CD4-positive, alpha-beta T cell treated with Interleukin-2 at 100 ng/mL for 4 hours (primary cell): ENCODE results near the gene USP9Y.
"Not testable (repeated sequence)": the region's sequence is repeated elsewhere in the genome, so short reads cannot be mapped to it uniquely, and the experiment has no call there.

Experiments used
- DNase-seq: peaks from one replicate; pipeline ENCODE4 v3.0.0-alpha.2; 2020; ENCODE audit warnings: low spot score

USP9Y gene, protein sequence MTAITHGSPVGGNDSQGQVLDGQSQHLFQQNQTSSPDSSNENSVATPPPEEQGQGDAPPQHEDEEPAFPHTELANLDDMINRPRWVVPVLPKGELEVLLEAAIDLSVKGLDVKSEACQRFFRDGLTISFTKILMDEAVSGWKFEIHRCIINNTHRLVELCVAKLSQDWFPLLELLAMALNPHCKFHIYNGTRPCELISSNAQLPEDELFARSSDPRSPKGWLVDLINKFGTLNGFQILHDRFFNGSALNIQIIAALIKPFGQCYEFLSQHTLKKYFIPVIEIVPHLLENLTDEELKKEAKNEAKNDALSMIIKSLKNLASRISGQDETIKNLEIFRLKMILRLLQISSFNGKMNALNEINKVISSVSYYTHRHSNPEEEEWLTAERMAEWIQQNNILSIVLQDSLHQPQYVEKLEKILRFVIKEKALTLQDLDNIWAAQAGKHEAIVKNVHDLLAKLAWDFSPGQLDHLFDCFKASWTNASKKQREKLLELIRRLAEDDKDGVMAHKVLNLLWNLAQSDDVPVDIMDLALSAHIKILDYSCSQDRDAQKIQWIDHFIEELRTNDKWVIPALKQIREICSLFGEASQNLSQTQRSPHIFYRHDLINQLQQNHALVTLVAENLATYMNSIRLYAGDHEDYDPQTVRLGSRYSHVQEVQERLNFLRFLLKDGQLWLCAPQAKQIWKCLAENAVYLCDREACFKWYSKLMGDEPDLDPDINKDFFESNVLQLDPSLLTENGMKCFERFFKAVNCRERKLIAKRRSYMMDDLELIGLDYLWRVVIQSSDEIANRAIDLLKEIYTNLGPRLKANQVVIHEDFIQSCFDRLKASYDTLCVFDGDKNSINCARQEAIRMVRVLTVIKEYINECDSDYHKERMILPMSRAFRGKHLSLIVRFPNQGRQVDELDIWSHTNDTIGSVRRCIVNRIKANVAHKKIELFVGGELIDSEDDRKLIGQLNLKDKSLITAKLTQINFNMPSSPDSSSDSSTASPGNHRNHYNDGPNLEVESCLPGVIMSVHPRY (N-terminal part only)

GRCh38 chrY:12701181-12701695 is at the start of gene USP9Y:
Gene USP9Y (plus strand): TSS chrY:12701231. CDS start chrY:12709448, 8,217 bp downstream.
- no peak for DNase-seq

DNA sequence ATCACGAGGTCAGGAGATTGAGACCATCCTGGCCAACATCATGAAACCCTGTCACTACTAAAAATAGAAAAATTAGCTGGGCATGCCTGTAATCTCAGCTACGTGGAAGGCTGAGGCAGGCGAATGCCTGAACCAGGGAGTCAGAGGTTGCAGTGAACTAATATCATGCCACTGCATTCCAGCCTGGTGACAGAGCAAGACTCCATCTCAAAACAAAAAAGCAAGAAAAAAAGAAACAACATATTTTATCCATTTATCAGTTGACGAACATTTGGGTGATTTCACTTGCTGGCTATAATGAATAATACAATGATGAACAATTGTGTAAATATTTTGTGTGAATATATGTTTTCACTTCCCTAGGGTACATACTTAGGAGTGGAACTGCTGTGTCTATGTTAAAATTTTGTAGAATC is 49.4 kb upstream of the USP9Y start:
- no peak for DNase-seq

- peak; percentile 81 for DNase-seq
Observed at GRCh38 chrY:12661745-12662681, 39.0 kb upstream of the USP9Y start.

DNA sequence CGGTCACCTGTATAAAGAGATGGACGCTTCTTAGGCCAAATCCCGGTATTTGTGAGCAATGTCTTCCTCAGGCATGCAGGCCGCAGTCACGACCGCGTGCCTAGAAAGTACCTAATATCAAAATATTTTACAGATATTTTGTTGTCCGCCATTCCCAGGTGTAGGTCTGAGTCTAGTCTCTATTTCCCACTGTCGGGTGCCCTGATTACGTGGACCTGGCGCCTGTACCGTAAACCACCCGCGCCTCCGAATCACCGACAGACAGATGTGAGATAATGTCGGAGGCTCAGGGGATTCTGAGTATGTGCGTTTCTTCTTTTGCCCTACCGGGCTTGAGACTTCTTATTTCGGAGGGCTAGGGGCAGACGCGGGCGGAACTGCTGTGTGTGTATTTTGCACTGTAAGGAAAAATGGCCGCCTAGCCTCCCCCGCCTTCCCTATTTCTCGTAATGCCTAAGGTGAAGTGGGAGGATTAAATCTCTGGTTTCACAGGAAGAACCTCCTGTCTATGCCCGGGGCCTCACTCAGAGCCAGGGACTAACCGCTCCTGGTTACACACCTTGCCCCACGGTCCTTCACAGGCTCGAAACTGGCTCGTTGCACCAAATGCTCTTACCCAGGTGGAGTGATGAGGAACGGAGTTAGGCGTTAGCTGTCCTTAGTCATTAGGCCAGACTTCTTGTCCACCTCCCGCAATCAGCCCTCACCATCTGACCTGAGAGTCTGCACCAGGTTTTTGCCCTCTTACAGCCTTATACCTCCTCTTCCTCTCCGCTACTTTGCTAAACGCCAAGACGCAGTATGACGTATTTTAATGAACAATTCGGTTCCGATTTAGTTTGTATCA is 38.1 kb upstream of the USP9Y start:
- peak; percentile 42 for DNase-seq

DNA sequence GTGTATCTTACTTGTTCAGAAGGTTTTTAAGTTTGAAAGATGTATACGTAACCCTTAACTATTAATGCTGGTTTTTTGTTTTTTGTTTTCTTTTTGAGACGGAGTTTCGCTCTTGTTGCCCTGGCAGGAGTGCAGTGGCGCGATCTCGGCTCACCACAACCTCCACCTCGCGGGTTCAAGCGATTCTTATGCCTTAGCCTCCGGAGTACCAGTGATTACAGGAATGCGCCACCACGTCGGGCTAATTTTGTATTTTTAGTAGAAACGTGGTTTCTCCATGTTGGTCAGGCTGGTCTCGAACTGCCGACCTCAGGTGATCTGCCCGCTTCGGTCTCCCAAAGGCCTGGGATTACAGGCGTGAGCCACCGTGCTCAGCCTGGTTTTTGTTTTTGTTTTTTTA is 37.2 kb upstream of the USP9Y start:
- not testable (repeated sequence) for DNase-seq

DNA sequence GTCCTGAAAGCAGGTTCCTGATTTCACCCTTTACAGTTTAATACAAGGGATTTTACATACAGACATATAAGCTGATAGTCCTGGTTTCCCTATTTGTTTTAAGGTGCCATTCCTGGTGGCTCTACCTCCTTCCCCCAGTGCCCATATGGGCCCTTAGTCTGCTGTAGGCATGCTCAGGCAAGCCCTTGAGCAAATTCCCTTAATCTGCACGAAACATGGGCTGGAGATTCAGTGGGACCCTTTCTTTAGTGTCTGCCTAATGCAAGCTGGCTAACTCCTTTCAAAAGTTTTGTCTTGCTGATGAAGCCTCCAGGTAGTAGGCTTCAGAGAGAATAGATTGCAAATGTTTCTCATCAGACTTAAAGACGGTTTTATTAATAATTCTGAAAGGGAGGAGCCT is 22.9 kb upstream of the USP9Y start:
- no peak for DNase-seq

GRCh38 chrY:12681535-12681934 is 19.5 kb upstream of the USP9Y start:
- DNase-seq, result no peak

GRCh38 chrY:12688337-12688736 is 12.7 kb upstream of the USP9Y start:
- no peak for DNase-seq

DNA sequence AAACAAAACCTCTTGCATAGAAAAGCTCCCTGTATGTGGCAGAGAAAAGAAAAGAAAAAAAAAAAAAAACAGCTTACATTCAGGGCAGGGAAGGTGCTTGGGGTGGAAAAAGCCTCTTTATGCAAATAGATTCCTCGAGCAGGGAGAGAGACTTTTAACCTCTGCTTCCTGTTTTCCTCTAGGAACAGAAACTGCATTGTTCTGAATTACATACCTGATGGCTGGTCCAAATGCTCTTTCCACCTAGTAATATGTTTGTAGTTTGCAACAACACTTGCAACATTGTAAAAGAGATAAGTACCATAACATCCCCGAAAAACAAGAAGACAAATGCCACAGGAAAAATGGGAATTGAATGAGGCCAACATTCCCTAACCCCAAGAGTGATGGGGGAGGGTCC is 944 bp upstream of the USP9Y start:
- DNase-seq, result no peak

DNA sequence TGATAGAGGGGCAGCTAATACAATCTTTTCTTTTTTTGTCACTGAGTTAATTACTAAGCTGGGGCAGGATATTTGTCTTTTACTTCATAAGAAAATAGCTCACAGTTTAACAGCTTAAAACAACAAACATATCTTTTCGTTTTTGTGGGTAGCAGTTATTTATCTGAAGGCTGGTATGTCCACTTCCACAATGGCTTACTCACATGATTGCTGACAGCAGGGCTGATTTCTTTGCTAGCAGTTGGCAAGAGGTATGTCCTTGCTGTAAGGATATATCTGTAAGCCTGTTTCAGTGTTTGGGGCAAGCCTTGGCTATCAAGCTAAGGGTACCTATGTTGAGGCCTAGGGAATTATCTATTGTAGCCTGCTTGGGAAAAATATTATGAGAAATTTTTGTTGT is 1.1 kb downstream of the USP9Y start:
- no peak for DNase-seq

GRCh38 chrY:12710460-12710859 is 9.4 kb downstream of the USP9Y start:
- no peak for DNase-seq

- no peak for DNase-seq
Observed at GRCh38 chrY:12715376-12715775, 14.3 kb downstream of the USP9Y start.

DNA sequence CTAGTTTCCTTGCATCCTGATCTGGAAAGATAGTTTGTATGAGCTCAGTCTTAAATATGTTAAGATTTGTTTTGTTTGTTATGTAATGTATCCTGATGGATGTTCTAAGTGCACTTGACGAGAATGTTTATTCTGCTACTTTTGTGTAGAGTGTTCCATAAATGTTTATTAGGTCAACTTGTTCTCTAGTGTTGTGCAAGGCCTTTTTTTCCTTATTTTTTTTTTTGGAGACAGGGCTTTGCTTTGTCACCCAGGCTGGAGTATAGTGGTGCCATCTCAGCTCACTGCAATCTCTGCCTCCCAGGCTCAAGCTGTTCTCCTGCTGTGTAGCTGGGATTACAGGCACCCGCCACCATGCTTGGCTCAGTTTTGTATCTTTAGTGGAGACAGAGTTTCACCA is 28.7 kb downstream of the USP9Y start:
- DNase-seq, result no peak

GRCh38 chrY:12733625-12734024 is 32.6 kb downstream of the USP9Y start:
- DNase-seq, result peak; percentile 1

- no peak for DNase-seq
Observed at GRCh38 chrY:12734051-12734450, 33.0 kb downstream of the USP9Y start.

DNA sequence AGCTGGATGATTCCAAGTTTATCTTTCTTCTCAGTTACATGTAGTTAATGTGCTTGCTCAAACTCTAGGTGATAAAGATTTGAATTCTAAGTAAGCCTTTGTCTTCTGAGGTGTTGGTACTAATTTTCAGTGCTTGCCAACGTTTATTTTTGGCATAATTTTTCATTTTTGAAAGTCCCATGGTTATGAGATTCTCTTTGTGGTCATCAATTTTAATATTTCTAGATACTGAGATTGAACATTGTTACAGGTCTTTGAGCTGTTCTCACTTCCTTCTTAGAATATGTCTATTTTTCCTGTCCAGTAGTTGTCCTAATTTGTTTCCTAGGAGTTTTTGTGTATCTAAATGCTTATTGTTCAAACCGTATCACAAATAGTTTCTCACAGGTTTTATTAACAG is 40.4 kb downstream of the USP9Y start:
- no peak for DNase-seq

DNA sequence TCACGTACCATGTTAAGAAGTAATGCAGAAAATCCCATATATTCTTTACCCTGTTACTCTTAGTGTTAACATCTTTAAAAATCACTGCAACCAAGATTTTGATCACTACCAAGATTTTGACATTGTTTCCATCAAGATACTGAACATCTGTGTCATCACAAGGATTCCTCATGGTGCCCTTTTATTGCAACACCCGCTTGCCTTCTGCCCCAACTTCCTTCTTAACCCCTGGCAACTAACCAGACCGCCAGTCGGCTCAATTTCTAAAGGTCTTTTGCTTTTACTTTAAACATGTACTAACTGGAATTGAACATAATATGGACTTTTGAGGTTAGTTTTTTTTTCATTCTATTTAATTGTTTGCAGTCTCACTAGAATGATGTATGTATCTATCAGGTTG is 41.7 kb downstream of the USP9Y start:
- DNase-seq, result no peak

DNA sequence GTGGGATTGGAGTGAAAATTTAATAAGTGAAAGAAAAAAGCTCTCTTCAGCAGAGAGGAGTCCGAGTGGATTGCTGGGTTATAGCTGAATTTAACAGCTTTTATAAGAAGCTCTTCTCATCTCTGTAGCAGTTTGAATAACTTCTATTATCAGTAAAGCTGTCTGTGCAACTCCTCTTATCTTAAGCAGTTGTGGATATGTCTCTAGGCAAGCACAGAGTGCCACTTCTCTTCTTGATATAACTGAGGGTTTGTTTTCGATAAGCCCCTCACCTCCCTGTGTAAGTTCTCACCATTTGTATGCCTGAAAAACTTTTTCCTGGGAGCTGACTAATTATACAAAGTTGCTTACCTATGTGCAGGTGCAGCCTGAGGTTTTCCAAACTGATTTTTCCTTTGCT is 43.1 kb downstream of the USP9Y start:
- no peak for DNase-seq

DNA sequence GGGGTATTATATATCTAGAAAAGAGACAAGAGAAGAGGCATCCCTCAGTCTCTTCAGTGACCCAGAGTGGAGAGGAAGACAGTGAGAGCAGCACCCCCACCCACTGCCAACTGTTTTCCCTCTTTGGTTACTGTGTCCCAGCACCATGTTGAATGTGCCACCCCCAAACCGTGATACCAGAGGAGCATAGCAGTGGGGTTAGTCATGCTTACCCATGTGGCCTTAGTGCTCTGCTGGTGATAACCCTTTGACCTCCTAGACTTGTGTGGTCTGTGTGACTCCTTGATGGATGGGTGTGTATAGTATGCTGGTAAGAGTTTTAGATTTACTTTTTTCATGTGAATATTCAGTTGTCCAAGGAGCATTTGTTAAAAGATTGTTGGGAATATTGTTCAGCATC is 48.3 kb downstream of the USP9Y start:
- DNase-seq, result no peak

GRCh38 chrY:12752856-12753255 is 51.8 kb downstream of the USP9Y start:
- no peak for DNase-seq

GRCh38 chrY:12756021-12756420 is 55.0 kb downstream of the USP9Y start:
- no peak for DNase-seq
